HG03342 (cell line): ENCODE data around the gene TRAF3.
"Not testable (repeated sequence)": the region's sequence is repeated elsewhere in the genome, so short reads cannot be mapped to it uniquely, and the experiment has no call there.

Source experiments
- ATAC-seq: cut with Tn5 transposase; IDR thresholded peaks from one replicate; pipeline ENCODE4 v1.9.1; 2021; ENCODE audit warnings: mild to moderate bottlenecking, moderate library complexity; ENCODE audit not compliant: unreplicated experiment

The TRAF3 gene

GRCh38 chr14:102805941-102806340 is 28.7 kb downstream of the TRAF3 start:
- ATAC-seq: no peak

DNA sequence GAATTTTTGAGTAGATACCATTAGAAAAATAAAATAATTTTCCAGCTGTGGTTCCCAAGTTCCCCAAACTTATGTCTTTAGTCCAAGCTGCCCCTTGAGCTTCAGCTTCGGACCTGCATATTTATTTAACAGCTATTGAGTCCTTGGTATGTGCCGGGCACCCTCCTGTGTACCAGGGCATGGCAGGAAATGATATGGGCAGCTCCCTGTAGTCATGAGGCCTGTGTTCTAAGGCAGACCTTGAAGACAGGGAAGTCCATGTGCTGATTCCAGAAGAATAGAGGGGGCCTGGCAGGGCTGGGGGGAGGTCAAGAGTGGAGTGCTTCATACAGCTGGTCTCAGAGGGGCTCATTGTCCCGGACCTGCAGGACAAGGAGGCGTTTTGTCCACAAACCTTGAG is 29.2 kb downstream of the TRAF3 start:
- no peak for ATAC-seq

GRCh38 chr14:102807013-102807406 is 29.8 kb downstream of the TRAF3 start:
- no peak for ATAC-seq

DNA sequence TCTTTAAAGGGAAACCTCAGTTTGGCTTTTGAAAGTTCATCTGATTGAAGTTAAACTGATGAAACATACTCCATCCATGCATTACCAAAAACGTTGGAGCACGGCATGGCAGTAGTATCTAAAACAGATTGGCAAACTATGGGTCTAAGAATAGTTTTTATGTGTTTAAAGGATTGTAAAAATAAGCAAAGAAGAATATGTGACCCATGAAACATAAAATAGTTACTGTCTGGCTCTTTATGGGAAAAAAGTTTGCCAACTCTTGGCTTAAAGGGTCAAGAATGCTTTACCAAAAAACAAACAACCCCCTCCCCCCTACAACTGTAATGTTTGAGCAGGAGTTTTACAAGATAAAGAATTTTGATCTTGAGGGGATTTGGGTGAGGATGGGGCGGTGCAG is 32.6 kb downstream of the TRAF3 start:
- ATAC-seq: no peak

DNA sequence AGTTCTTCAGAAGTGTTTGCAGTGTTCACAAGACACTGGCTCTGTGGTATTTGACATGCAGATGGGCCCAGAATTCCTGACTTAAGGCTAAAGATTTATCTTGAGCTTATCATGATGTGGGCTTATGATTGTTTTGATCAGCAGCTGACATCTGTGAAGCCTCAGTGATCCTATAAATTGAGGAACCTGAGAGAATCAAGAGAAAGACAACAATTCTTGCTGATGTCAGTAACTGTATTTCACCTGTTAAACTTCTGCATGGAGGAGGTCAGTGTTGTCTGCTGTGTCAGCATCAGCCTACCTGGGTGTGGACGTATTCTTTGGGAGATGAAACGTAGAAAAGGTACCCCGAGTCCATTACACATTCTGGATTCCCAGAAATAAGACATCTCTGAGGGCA is 33.3 kb downstream of the TRAF3 start:
- no peak for ATAC-seq

GRCh38 chr14:102811254-102811963 is 34.2 kb downstream of the TRAF3 start:
- ATAC-seq: no peak

DNA sequence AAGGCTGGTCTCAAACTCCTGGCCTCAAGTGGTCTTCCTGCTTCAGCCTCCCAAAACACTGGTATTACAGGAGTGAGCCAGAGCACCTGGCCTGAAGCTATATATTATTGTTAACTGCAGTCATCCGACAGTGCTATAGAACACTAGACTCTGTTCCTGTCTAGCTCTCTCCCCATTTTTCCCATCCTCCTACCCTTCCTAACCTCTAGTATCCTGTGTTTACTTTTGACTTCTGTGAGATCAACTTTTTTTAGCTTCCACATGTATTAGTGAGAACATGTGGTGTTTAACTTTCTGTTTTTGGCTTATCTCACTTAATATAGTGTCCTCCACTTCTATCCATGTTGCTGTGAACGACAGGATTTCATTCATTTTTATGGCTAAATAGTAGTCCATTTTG is 34.7 kb downstream of the TRAF3 start:
- ATAC-seq: no peak

GRCh38 chr14:102813691-102814090 is 36.4 kb downstream of the TRAF3 start:
- ATAC-seq: no peak

GRCh38 chr14:102817318-102817717 is 40.1 kb downstream of the TRAF3 start:
- ATAC-seq: no peak

DNA sequence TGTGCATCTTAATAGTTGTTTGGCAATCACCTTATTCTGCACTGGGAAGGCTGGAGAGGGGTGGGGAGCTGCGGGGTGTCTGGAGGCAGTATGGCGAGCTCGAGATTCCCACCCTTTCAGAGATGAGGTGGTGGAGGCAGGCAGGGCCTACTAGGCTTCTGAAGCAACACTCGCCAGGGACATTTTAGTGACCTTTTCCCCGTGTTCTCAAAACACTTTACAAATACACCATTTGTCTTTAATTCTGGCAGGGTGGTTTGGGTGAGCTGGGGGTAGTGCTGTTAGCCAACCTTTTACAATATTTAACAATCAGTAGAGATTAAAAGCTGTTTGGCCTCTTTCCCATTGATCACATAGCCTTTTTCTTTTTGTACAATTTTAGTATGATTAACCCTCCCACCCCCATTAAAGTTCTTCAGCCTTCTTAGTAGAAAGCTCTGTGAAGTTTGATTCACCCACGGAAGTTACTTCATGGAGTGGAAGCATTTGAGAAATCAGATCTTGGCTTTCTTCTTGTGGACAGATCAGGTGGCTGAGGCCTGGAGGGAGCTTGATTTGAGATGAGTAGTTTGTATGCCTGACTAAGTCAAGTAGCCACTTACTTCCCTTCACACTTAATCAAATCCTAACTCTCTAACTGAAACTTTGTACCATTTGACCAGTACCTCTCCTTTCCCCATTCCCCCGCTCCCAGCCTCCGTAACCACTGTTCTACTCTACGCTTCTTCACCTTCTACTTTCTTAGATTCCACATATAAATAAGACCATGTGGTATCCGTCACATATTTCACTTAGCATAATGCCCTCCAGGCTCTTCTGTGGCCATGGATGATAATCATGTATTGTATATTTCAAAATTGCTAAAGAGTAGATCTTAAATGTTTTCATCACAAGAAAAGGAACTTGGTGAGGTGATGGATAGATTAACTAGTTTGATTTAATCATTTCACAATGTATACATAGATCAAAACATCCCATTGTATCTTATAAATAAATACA is 41.0 kb downstream of the TRAF3 start:
- peak; percentile 34 for ATAC-seq

GRCh38 chr14:102819176-102819628 is 42.0 kb downstream of the TRAF3 start:
- ATAC-seq: peak; percentile 77

DNA sequence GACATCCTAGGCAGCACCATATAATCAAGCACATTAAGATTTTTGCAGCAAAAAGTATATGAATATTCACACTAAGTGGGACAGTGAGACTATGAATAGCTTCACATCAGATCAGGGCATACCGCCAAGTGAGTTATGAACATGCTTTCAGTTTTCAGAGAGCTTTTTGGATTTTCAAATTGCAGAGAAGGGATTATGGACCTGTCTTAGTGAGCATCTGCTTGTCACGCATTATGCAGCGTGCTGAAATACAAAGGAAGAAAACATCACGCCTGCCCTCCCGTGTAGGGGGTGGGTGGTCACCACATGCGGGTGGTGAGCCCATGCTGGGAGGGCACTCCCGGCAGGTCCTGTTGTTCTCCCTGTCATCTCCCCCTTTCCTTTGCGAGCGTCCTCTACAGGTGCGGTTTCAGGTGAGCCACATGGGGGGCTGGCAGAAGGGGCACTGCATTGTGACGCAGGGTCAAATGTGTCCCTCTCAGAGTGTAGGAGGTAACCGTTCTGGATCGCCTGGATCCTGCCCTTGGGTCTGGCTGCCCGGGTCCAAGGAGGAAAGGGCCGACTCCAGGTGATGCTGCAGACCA is 42.6 kb downstream of the TRAF3 start:
- ATAC-seq: peak; percentile 9

DNA sequence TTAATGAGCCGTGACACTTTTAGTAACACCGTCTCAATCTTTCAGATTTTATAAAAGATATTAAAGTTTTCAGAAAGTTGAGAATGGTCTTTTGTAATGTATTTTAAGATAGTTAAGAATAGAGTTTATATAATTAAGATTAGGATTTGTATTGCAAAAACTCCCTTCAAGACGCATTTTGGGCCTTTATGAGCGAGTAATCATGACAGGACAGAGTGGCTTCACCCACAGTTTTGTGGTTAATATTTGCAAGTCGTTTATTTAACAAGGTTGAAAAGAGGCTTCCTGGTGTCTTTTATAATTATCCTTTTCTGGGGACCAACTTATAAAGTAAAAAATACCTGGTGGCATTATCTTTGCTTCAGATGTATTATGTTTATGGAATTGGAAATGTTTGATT is 44.0 kb downstream of the TRAF3 start:
- no peak for ATAC-seq

GRCh38 chr14:102822311-102822863 is 45.1 kb downstream of the TRAF3 start:
- no peak for ATAC-seq

GRCh38 chr14:102822887-102823286 is 45.6 kb downstream of the TRAF3 start:
- not testable (repeated sequence) for ATAC-seq

- ATAC-seq: no peak
These were observed 46.3 kb downstream of the TRAF3 start for GRCh38 chr14:102823546-102823945.

DNA sequence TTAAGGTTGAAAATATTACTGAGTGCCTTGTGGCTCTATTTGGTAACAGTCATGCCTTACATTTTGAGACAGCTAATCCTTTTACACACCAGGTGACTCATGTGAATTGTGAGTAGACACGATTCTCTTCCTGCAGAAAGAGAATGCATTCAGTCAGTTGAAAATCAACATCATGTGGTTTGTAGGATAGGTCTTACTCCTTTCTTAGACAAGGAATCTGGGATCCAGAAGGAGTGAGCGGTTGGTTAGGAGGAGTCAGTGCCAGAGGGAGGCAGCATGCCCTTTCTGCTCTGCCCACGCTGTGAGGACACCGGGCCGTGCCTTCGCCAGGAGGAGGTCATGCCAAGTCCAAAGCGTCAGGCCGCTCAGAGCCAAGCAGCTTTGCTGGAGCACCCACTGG is 47.6 kb downstream of the TRAF3 start:
- no peak for ATAC-seq

DNA sequence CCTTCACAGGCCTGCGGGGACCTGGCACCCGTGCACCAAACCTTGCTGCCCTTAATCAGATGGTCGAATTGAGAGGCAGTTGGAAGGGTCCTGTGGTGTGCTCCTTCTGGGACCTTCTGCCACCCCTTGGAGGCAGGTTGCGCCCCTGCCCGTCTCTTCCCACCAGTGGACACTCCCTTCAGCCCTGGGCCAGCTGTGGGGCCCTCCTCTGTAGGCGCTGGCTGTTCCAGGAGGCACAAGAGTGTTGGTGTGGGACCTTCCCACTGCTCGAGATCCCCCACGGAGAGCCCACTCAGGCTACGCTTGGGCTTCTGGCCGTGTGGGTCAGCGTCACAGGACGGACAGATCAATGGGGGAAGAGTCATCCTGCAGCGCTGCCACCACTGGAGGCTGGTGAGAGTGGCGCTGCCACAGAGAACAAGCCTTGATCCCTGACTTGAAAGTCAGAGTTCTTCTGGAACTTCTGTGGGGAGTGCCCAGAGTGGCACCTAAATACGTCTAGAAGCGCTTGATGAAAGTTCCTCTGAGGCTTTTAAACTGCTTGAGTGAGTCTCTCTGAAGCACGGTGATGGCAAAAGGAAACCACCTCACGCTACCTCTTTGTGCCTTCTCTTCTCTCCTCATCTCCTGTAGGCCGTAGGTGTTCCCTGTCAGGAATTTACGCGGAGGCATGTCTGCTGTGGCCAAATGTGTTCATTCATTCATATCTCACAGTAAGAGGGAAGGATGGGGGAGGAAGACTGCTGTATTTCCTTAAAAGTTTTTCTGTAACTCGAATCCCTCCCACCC is 48.3 kb downstream of the TRAF3 start:
- ATAC-seq: no peak

GRCh38 chr14:102826161-102826560 is 48.9 kb downstream of the TRAF3 start:
- ATAC-seq: no peak
